Nephron (organoid): ENCODE measurements around the gene TMEM45B.

Source experiments
- H3K27ac Mint-ChIP-seq, 3 experiments: 2 replicates each; pipeline ENCODE4 v1.8.0; 2020; ENCODE audit warnings: mixed read lengths in 3 of 3, mild to moderate bottlenecking in 2 of 3, moderate library complexity in 1 of 3
- H3K27me3 Mint-ChIP-seq: 2 replicates; pipeline ENCODE4 v1.8.0; 2021; ENCODE audit warnings: low read depth, mild to moderate bottlenecking, moderate library complexity, mixed read lengths
- H3K36me3 Mint-ChIP-seq: 2 replicates; pipeline ENCODE4 v1.8.0; 2020; ENCODE audit warnings: low read depth, mixed read lengths
- H3K4me1 Mint-ChIP-seq: 2 replicates; pipeline ENCODE4 v1.8.0; 2020; ENCODE audit warnings: mixed read lengths
- H3K4me3 Mint-ChIP-seq, 3 experiments: 2 replicates each; pipeline ENCODE4 v1.8.0; 2020; ENCODE audit warnings: mild to moderate bottlenecking in 3 of 3, mixed read lengths in 3 of 3, moderate library complexity in 2 of 3
- H3K9me3 Mint-ChIP-seq: 2 replicates; pipeline ENCODE4 v1.8.0; 2020; ENCODE audit warnings: mixed read lengths
- TF ChIP-seq, protein P1 (sequence below), 3 experiments: fragments of 200-600 bp; sonication (generic); IDR thresholded peaks; one replicate each; pipeline ENCODE4 v1.5.0; 2021; ENCODE audit warnings: antibody characterized with exemption in 3 of 3; ENCODE audit not compliant: unreplicated experiment in 3 of 3

Gene TMEM45B

DNA sequence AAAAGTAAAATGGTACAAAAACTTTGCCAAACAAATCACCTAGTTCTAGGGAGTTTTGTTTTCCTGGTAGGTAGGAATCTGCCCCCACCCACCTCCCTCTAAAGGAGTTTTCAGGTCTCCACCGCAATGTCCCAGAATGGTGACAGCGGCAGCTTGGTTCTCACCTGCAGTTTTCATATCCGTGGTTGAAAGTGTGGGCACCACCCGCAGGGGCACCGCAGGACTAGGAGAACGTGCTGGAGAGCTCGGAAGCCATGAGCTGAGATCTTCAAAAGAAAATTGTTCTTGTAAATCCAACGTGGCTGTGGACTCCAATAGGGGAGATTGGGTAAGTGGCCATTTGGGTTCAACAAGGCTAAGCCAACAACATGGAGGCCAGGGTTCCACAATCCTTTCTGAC, 68.9 kb downstream of the TMEM45B start:
- Mint-ChIP-seq H3K9me3 (no peaks in the 10 kb centered on the region), H3K4me1 (peaks cover 3% of the 10 kb centered on the region), H3K27ac (no peak overlapping the region), H3K27me3 (no peaks in the 10 kb centered on the region), H3K4me3 (no peak overlapping the region), H3K36me3 (peaks cover 83% of the 10 kb centered on the region)
- TF ChIP-seq, protein P1, sequence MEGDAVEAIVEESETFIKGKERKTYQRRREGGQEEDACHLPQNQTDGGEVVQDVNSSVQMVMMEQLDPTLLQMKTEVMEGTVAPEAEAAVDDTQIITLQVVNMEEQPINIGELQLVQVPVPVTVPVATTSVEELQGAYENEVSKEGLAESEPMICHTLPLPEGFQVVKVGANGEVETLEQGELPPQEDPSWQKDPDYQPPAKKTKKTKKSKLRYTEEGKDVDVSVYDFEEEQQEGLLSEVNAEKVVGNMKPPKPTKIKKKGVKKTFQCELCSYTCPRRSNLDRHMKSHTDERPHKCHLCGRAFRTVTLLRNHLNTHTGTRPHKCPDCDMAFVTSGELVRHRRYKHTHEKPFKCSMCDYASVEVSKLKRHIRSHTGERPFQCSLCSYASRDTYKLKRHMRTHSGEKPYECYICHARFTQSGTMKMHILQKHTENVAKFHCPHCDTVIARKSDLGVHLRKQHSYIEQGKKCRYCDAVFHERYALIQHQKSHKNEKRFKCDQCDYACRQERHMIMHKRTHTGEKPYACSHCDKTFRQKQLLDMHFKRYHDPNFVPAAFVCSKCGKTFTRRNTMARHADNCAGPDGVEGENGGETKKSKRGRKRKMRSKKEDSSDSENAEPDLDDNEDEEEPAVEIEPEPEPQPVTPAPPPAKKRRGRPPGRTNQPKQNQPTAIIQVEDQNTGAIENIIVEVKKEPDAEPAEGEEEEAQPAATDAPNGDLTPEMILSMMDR (IDR thresholded peaks at IDR 0.05; ENCODE audit: unreplicated experiment in 3 of 3) = no peak

DNA sequence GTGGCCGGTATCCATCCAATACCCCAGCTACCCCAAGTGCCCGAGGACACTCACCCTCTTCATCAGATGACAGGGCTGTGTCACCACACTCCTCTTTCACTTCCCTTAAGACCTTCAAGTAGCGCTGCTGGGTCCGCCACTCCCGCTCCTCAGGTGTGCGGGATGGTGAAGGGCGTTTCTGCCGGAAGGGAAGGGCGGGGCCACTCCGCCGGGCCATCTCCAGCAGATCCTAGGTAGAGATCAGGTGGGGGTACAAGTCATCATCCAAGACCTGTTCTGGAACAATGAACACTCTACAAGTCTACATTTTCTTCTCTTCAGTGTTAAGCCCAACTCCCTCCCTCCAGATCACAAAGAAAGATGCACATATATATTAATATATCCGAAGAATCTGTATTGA, 69.7 kb downstream of the TMEM45B start:
- Mint-ChIP-seq H3K9me3 (no peaks in the 10 kb centered on the region), H3K36me3 (peaks cover 84% of the 10 kb centered on the region), H3K27me3 (no peaks in the 10 kb centered on the region), H3K27ac (no peak overlapping the region), H3K4me3 (no peak overlapping the region), H3K4me1 (peaks cover 5% of the 10 kb centered on the region)
- TF ChIP-seq, protein P1 (IDR thresholded peaks at IDR 0.05; ENCODE audit: unreplicated experiment in 3 of 3) = no peak

DNA sequence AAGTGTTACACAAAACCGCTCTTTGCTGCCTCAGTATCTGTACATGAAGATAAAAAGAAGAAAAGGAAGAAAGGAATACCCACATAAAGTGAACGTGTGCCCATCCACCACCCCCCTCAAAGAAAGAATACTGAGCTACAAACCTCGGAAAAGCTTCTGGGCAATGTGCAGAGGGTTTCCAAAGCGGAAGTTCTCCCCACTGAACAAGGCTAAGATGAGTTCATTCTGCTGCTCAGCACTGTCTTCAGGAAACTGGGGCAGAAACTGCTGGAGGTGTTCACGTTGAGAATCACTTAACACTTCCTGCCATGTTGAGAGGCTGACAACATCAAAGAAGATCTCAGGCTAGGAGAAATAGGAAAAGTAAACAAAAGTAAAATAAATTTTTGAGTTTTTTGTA, 72.8 kb downstream of the TMEM45B start:
- TF ChIP-seq, protein P1 (IDR thresholded peaks at IDR 0.05; ENCODE audit: unreplicated experiment in 3 of 3) = no peak
- peaks cover 5% of the 10 kb centered on the region for H3K4me1 Mint-ChIP-seq
- H3K27ac Mint-ChIP-seq = no peak overlapping the region
- H3K27me3 Mint-ChIP-seq = no peaks in the 10 kb centered on the region
- H3K9me3 Mint-ChIP-seq = no peaks in the 10 kb centered on the region
- peaks cover 82% of the 10 kb centered on the region for H3K36me3 Mint-ChIP-seq
- no peak overlapping the region for H3K4me3 Mint-ChIP-seq

DNA sequence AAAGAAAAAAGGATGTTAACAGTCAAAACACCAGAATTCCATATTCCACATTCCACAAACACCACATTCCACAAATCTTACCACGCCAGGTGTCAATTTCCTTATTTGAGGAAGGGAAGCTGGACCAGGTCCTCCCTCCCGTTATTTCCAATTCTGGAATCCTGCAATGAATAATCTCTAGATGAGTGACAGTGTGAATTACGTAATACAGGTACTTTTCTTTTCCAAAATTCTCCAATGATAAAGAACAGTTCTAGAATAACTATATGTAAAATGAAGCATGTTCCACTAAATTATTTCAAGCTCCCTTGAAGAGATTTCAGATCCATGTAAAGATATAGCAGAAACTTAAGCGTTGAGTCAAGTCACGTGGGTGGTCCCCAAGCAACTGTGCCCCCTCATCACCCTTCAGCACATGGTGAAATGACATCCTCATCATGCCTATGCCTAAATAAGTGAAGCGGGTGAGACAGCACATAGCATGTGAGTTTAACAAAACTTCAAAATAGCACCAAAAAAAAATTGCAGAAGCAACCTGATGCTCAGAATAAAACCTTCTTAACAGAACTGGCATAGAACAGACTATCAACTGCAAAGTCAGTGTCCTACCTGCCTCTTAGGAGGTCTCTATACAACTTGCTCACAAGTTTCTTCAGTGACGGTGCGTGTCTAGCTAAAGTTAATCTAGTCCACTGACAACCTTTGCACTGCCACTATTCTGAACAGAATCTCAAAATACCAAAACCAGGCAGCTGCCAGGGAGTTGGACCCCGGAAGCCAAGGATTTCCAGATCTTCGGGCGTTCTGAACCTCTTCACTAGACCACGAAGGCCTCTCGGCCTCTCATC, 78.9 kb downstream of the TMEM45B start:
- TF ChIP-seq, protein P1 (IDR thresholded peaks at IDR 0.05; ENCODE audit: unreplicated experiment in 3 of 3) = no peak
- Mint-ChIP-seq H3K27me3 (no peaks in the 10 kb centered on the region), H3K36me3 (peaks cover 49% of the 10 kb centered on the region), H3K27ac (peak overlapping the region; percentile 61 to 95 (median 94)), H3K9me3 (no peaks in the 10 kb centered on the region), H3K4me3 (peak overlapping the region; percentile 94 to 95 (median 95)), H3K4me1 (peaks cover 21% of the 10 kb centered on the region)

DNA sequence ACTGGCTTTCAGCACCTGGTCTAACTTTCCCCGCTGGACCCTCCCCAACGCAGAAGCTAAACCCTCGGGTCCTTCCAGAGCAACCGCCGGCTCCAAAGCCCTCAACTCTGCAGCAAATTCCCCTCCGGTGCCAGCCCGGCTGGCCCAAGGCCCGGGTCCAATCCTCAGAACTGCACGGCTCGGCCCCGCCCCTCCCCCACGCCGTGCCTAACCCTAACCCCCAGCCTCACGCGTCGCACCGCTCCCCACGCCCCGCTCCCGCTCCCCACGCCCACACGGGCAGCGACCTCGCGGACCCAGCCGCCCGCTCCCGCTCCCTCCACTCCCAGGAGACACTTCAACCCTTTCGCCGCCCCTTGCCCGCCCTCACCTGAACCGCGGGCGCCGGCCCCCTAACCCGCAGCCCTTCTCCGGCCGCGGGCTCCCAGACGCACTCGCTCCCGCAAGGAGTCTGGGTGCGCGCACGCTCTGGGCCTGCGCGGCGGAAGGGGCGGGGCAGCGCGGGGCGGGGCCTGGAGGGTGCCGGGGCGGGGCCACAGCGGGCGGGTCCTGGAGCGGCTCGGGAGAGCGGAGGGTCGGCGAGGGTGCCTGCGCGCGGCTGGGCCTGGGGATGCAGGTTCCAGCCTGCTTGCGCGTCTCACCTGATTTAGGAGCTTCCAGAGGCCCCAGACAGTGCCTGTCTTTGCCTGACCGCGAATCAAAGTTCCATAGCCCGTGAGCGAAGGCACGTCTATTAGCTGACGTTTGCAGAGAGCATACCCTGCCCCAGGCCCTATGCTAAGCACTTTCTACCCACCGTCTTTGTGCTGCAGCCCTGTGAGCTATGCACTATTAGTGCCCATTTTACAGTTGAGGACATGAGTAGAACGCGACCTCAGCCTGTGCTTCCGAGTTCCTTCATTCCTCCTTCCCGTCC, 79.7 kb downstream of the TMEM45B start, which contains the start of gene NFRKB:
Gene NFRKB (minus strand): TSS at position 453 of the 916 bp plus-strand sequence. CDS start 2,729 bp downstream, outside the sequence.
- Mint-ChIP-seq H3K27ac (peak within 1 kb of the TSS; percentile 78 to 95 (median 94)), H3K4me1 (peaks cover 18% of the 10 kb centered on the region), H3K36me3 (peaks cover 47% of the 10 kb centered on the region), H3K9me3 (no peaks in the 10 kb centered on the region), H3K27me3 (no peaks in the 10 kb centered on the region), H3K4me3 (peak within 1 kb of the TSS; percentile 94 to 95 (median 95))
- TF ChIP-seq, protein P1 (IDR thresholded peaks at IDR 0.05; ENCODE audit: unreplicated experiment in 3 of 3) = no peak
